ENCODE measurements around the gene NUTM1. TPM values are rescaled to one million over a fixed set of nuclear protein-coding genes. Genes with fewer than 3 reads are reported as not detected.

The NUTM1 gene
- total RNA-seq, result not detected

- Histone ChIP-seq H3K36me3 (peaks cover 0 to 22% (median 0%) of the 10 kb centered on the region in 3 donors), H3K27me3 (no peaks in the 10 kb centered on the region), H3K9me3 (no peaks in the 10 kb centered on the region), H3K27ac (peak within 1 kb of the TSS; percentile 90 to 95 (median 90)), H3K4me3 (peak within 1 kb of the TSS; percentile 55 to 72 (median 70)), H3K4me1 (peaks cover 6 to 46% (median 8%) of the 10 kb centered on the region in 3 donors)
- peak; percentile 59 for DNase-seq
- 1 to 2% methylated on average over 34 to 37 of the region's 38 CpGs for WGBS, 2 donors
- intact Hi-C loops (cut with DNase I), result no loop called here
- TF ChIP-seq POLR2A (IDR thresholded peaks at IDR 0.05) (peak in 2 of 4 donors; percentile 67 to 68), CTCF (IDR thresholded peaks at IDR 0.05) (peak; percentile 95 to 98 (median 98))
Measured at GRCh38 chr15:34342737-34343575, at the start of gene NUTM1, which contains the start of gene NOP10. Gene NUTM1 (plus strand): TSS chr15:34343315. CDS start chr15:34343697, 382 bp downstream. Gene NOP10 (minus strand): TSS chr15:34343136. CDS start chr15:34343073, 63 bp downstream.

- Histone ChIP-seq H3K27me3 (no peaks in the 10 kb centered on the region), H3K36me3 (peaks cover 0 to 9% (median 0%) of the 10 kb centered on the region in 3 donors), H3K4me1 (peaks cover 0 to 41% (median 12%) of the 10 kb centered on the region in 3 donors), H3K4me3 (no peak overlapping the region), H3K27ac (peak overlapping the region in 1 of 4 donors; percentile 20), H3K9me3 (no peaks in the 10 kb centered on the region)
- TF ChIP-seq POLR2A (IDR thresholded peaks at IDR 0.05), result no peak
- no peak for TF ChIP-seq CTCF (IDR thresholded peaks at IDR 0.05)
- intact Hi-C loops (cut with DNase I), result no loop called here
- DNase-seq, result no peak
- WGBS, 2 donors, result 0% methylated on average over 1 of the region's 1 CpG
Measured at GRCh38 chr15:34297059-34297458, 46.1 kb upstream of the NUTM1 start.

GRCh38 chr15:34301058-34301457 lies 42.1 kb upstream of the NUTM1 start:
- H3K4me1 ChIP-seq, result peaks cover 0 to 46% (median 12%) of the 10 kb centered on the region in 3 donors
- H3K4me3 ChIP-seq, result no peak overlapping the region
- intact Hi-C loops (cut with DNase I), result no loop called here
- peak overlapping the region in 3 of 4 donors; percentile 26 to 61 (median 52) for H3K27ac ChIP-seq
- 42 to 60% methylated on average over 3 of the region's 3 CpGs for WGBS, 2 donors
- no peak for DNase-seq
- H3K9me3 ChIP-seq, result no peaks in the 10 kb centered on the region
- H3K36me3 ChIP-seq, result peaks cover 0 to 6% (median 0%) of the 10 kb centered on the region in 3 donors
- no peak for TF ChIP-seq CTCF (IDR thresholded peaks at IDR 0.05)
- no peak for TF ChIP-seq POLR2A (IDR thresholded peaks at IDR 0.05)
- H3K27me3 ChIP-seq, result no peaks in the 10 kb centered on the region

- no peak for DNase-seq
- Histone ChIP-seq H3K27me3 (no peaks in the 10 kb centered on the region), H3K4me3 (no peak overlapping the region), H3K4me1 (peaks cover 0 to 21% (median 3%) of the 10 kb centered on the region in 3 donors), H3K36me3 (peaks cover 0 to 22% (median 0%) of the 10 kb centered on the region in 3 donors), H3K9me3 (no peaks in the 10 kb centered on the region), H3K27ac (no peak overlapping the region)
- intact Hi-C loops (cut with DNase I), result loop anchor here (5.0 kb wide), 1 partner anchor 57 kb away; no protein-coding TSS in a partner anchor
- TF ChIP-seq CTCF (IDR thresholded peaks at IDR 0.05) (no peak), POLR2A (IDR thresholded peaks at IDR 0.05) (no peak)
Measured at GRCh38 chr15:34304613-34305012, 38.5 kb upstream of the NUTM1 start.

GRCh38 chr15:34311563-34311962 lies 31.6 kb upstream of the NUTM1 start:
- Histone ChIP-seq H3K9me3 (no peaks in the 10 kb centered on the region), H3K36me3 (peaks cover 0 to 45% (median 0%) of the 10 kb centered on the region in 3 donors), H3K4me1 (peaks cover 0 to 23% (median 0%) of the 10 kb centered on the region in 3 donors), H3K27me3 (no peaks in the 10 kb centered on the region), H3K27ac (no peak overlapping the region), H3K4me3 (no peak overlapping the region)
- intact Hi-C loops (cut with DNase I), result no loop called here
- DNase-seq, result no peak
- no peak for TF ChIP-seq POLR2A (IDR thresholded peaks at IDR 0.05)
- TF ChIP-seq CTCF (IDR thresholded peaks at IDR 0.05), result no peak
- 85 to 91% methylated on average over 1 of the region's 1 CpG for WGBS, 2 donors
